T-helper 9 cell (primary cell): Measurements from ENCODE around the gene GTF2E1.
A peak's percentile ranks its signal among the peaks of the same experiment; 100 is the strongest.
"Not testable (repeated sequence)": the region's sequence is repeated elsewhere in the genome, so short reads cannot be mapped to it uniquely, and the experiment has no call there.

Experiments
- DNase-seq: peaks from one replicate; pipeline ENCODE4 v3.0.0-alpha.2; 2020
- total RNA-seq, 2 donors: gene quantifications; one replicate each; lab custom pipeline; 2026; lab: John Stamatoyannopoulos, UW

GTF2E1 gene
- total RNA-seq: 6.5 to 29.5 reads per million in 2 donors

- DNase-seq: peak; percentile 96
Measured at GRCh38 chr3:120742198-120742848, at the start of gene GTF2E1, which contains the start of gene RABL3. Gene GTF2E1, plus strand, starts transcription at chr3:120742744. Its CDS starts 7,809 bp downstream, at chr3:120750553. Gene RABL3, minus strand, starts transcription at chr3:120742516. Its CDS starts 9 bp downstream, at chr3:120742507.

GRCh38 chr3:120693439-120694171 is 48.9 kb upstream of the GTF2E1 start:
- DNase-seq: no peak

- no peak for DNase-seq
Measured at GRCh38 chr3:120699333-120699732, 43.2 kb upstream of the GTF2E1 start.

GRCh38 chr3:120705884-120706582 is 36.5 kb upstream of the GTF2E1 start:
- no peak for DNase-seq

GRCh38 chr3:120706950-120707349 is 35.6 kb upstream of the GTF2E1 start:
- DNase-seq: no peak

- no peak for DNase-seq
Measured at GRCh38 chr3:120708408-120708807, 34.1 kb upstream of the GTF2E1 start.

- DNase-seq: no peak
Measured at GRCh38 chr3:120710369-120710768, 32.2 kb upstream of the GTF2E1 start.

GRCh38 chr3:120713262-120713661 is 29.3 kb upstream of the GTF2E1 start:
- DNase-seq: no peak

GRCh38 chr3:120719167-120719834 is 23.2 kb upstream of the GTF2E1 start:
- peak; percentile 58 for DNase-seq

- no peak for DNase-seq
Measured at GRCh38 chr3:120726791-120727190, 15.8 kb upstream of the GTF2E1 start.

GRCh38 chr3:120730576-120731542 is 11.7 kb upstream of the GTF2E1 start:
- DNase-seq: no peak

GRCh38 chr3:120738006-120738405 is 4.5 kb upstream of the GTF2E1 start:
- not testable (repeated sequence) for DNase-seq

GRCh38 chr3:120741320-120741719 is 1.2 kb upstream of the GTF2E1 start:
- DNase-seq: no peak

GRCh38 chr3:120741837-120742197 is 727 bp upstream of the GTF2E1 start:
- DNase-seq: no peak

- DNase-seq: peak; percentile 20
Measured at GRCh38 chr3:120742849-120743365, 363 bp downstream of the GTF2E1 start.

- DNase-seq: no peak
Measured at GRCh38 chr3:120743556-120744195, 1.1 kb downstream of the GTF2E1 start.

GRCh38 chr3:120745466-120745865 is 2.9 kb downstream of the GTF2E1 start:
- no peak for DNase-seq

- no peak for DNase-seq
Measured at GRCh38 chr3:120749843-120750242, 7.3 kb downstream of the GTF2E1 start.

GRCh38 chr3:120752230-120752629 is 9.7 kb downstream of the GTF2E1 start:
- no peak for DNase-seq

GRCh38 chr3:120752865-120753264 is 10.3 kb downstream of the GTF2E1 start:
- DNase-seq: no peak

- DNase-seq: no peak
Measured at GRCh38 chr3:120753810-120754209, 11.3 kb downstream of the GTF2E1 start.
